Measurements from ENCODE around the gene CDK9. TPM values are rescaled to one million over a fixed set of nuclear protein-coding genes. Genes with fewer than 3 reads are reported as not detected.

CDK9 gene
- total RNA-seq, 1 donor from 2014 or later, result 78.5 TPM

- Histone ChIP-seq H3K4me3 (ENCODE audit: low read depth, low read length) (no peak overlapping the region), H3K27me3 (ENCODE audit: control insufficient read depth, insufficient read depth, low read length) (peaks cover 2% of the 10 kb centered on the region), H3K36me3 (ENCODE audit: control insufficient read depth, insufficient read depth, low read length) (no peaks in the 10 kb centered on the region)
- DNase-seq (ENCODE audit: low read depth) (no peak), FAIRE-seq (no peak)
- TF ChIP-seq CTCF (IDR thresholded peaks at IDR 0.05; ENCODE audit: insufficient read depth, low read length, severe bottlenecking), result no peak
Measured at GRCh38 chr9:127826253-127826913, 40.5 kb downstream of the CDK9 start.

- DNase-seq (ENCODE audit: low read depth) (peak; percentile 31), FAIRE-seq (no peak)
- Histone ChIP-seq H3K36me3 (ENCODE audit: control insufficient read depth, insufficient read depth, low read length) (no peaks in the 10 kb centered on the region), H3K4me3 (ENCODE audit: low read depth, low read length) (peak overlapping the region; percentile 6), H3K27me3 (ENCODE audit: control insufficient read depth, insufficient read depth, low read length) (peaks cover 2% of the 10 kb centered on the region)
- TF ChIP-seq CTCF (IDR thresholded peaks at IDR 0.05; ENCODE audit: insufficient read depth, low read length, severe bottlenecking), result no peak
Measured at GRCh38 chr9:127828262-127829031, 42.6 kb downstream of the CDK9 start.

GRCh38 chr9:127829205-127829906, 43.5 kb downstream of the CDK9 start:
- H3K4me3 ChIP-seq (ENCODE audit: low read depth, low read length), result no peak overlapping the region
- TF ChIP-seq CTCF (IDR thresholded peaks at IDR 0.05; ENCODE audit: insufficient read depth, low read length, severe bottlenecking), result no peak
- no peak for FAIRE-seq
- H3K36me3 ChIP-seq (ENCODE audit: control insufficient read depth, insufficient read depth, low read length), result no peaks in the 10 kb centered on the region
- DNase-seq (ENCODE audit: low read depth), result no peak
- peaks cover 2% of the 10 kb centered on the region for H3K27me3 ChIP-seq (ENCODE audit: control insufficient read depth, insufficient read depth, low read length)

- FAIRE-seq (no peak), DNase-seq (ENCODE audit: low read depth) (no peak)
- Histone ChIP-seq H3K4me3 (ENCODE audit: low read depth, low read length) (no peak overlapping the region), H3K36me3 (ENCODE audit: control insufficient read depth, insufficient read depth, low read length) (no peaks in the 10 kb centered on the region), H3K27me3 (ENCODE audit: control insufficient read depth, insufficient read depth, low read length) (no peaks in the 10 kb centered on the region)
- no peak for TF ChIP-seq CTCF (IDR thresholded peaks at IDR 0.05; ENCODE audit: insufficient read depth, low read length, severe bottlenecking)
Measured at GRCh38 chr9:127832248-127832647, 46.4 kb downstream of the CDK9 start.

- Histone ChIP-seq H3K36me3 (ENCODE audit: control insufficient read depth, insufficient read depth, low read length) (no peaks in the 10 kb centered on the region), H3K4me3 (ENCODE audit: low read depth, low read length) (no peak overlapping the region), H3K27me3 (ENCODE audit: control insufficient read depth, insufficient read depth, low read length) (no peaks in the 10 kb centered on the region)
- DNase-seq (ENCODE audit: low read depth) (no peak), FAIRE-seq (no peak)
- no peak for TF ChIP-seq CTCF (IDR thresholded peaks at IDR 0.05; ENCODE audit: insufficient read depth, low read length, severe bottlenecking)
Measured at GRCh38 chr9:127833555-127833954, 47.7 kb downstream of the CDK9 start.
